HG02973 (cell line): ENCODE results near the gene ASGR1.
A peak's percentile ranks its signal among the peaks of the same experiment; 100 is the strongest.

Source experiments
- ATAC-seq: cut with Tn5 transposase; IDR thresholded peaks from one replicate; pipeline ENCODE4 v1.9.1; 2021; ENCODE audit warnings: moderate library complexity; ENCODE audit not compliant: unreplicated experiment

ASGR1 gene

DNA sequence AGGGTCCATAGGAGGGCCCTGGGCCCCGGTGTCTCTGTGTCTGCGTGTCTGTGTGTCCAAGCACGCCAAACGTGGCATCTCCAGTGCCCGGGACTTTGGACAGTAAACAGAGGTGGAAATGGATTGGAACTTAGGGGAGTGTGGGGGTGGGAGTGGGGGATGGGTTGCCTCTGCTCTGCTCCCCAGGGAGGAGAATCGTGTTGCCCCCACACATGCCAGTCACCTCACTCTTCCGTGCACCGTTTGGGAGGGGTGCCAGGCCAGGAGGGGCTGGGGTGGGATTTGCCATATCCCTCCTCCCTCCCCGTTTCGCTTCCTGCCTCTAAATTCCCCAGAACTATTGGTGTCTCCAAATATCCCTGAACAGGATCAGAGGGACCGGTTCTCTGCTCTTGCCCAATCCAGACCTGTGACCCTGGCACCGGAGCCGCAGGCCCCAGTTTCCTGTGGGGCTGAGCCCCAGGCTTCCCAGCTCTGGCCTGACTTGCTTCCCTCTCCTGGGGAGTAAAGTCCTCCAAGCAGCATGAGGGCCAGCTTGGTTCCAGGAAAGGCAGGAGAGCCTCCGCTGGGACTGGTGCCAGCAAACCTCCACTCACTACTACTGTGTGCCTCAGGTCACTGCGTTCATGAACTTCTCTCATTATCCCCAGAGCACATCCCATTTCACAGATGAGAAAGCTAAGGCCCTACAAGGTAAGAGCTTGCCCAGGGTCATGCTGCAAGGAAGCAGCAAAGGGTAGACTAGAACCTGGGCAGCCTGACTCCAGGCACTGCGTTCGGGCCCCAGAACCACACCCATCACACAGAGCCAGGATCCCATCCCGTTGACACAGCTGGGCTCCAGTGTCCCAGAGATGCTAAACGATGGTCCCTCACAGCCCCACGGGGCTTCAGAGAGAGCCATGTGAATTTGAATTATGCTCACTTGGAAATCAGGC lies at the start of gene ASGR1:
Gene ASGR1, minus strand, starts transcription at position 54 of the 938 bp plus-strand sequence. CDS start 807 bp downstream, outside the sequence.
- ATAC-seq, result no peak

DNA sequence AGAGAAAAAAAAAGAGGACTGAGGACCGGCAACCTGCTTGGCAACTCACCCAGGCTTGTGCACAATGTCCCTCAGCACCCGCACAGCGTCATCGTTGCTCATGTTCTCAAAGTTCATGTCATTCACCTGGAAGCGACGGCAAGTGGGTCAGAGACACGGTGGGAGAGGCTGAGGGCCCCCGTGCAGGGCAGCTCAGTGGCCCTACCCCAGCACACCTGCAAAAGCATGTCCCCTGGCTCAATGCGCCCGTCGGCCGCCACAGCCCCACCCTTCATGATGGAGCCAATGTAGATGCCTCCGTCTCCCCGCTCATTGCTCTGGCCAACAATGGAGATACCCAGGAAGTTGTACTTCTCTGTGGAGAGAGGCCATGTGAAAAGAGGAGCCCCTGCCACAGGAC lies 49.8 kb upstream of the ASGR1 start:
- ATAC-seq, result no peak

DNA sequence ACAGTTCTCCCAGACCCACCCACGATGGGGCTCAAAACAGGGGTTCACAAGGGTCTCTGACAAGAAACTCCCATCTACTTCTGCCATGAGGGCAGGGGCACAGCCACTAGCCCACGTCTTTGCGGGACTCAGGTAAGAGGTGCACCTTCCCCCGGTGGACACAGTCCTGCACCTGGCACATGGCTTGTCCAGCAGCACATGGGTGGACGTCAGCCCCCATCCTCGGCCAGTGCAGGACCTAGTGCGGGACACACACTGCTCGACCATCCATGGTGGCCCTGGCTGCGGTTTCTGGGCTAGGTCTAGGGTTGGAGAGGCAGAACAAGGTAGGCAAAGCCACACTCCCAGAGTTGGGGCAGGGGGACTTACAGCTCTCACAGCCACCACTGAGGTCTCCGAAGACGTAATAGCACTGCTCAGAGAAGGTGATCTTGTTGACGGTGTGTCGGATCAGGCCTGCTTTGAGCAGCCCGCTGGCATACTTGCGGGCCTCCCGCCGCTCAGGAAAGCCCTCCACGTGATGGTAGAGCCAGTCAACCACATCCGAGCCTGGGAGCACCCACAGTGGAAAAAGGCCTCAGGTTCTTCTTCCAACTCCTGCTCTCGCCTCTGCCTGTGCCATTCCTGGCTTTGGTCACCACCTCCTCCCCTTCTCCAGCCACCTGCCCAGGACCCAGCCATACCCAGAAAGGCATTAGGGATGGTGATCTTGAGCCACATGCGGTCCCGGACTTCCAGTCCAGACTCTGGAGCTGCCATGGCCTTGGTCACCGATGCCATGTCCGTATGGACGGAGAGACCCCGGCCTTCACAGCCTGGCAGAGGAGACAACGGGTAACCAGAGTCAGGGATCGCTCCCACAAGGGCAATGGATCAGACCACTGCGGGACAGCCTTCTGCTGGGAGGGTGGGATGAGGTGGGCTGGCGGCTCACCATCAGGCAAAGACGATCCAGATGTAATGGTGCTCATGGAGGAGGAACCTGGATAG lies 47.8 kb upstream of the ASGR1 start:
- ATAC-seq, result no peak

DNA sequence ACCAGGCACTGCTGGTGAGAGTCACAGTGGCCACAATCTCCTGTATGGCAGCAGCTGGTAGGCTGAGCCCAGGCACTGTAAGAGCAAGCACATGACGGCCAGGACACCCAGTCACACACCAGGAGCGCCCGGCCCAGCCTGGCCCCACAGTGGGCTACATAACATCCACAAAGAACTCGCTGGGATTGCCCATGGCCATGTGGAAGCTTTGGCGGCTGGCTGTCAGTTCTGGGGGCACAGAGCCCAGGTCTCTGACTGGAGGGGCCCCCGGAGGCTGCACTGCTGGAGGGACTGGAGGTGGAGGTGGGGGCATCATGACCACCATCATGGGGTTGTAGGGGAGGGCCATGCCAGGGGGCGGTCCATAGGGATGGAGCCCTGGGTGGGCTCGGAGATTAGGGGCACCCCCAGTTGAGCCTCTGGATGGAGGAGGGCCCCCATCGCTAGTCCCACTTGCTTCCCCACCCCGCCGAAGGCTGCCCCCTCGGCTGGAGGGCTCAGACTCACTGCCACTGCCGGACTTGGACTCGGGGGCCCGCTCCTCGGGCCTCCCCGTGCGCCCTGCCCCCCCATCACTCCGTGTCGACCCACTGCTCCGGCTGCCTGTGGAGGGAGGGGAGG lies 46.7 kb upstream of the ASGR1 start:
- ATAC-seq, result no peak

DNA sequence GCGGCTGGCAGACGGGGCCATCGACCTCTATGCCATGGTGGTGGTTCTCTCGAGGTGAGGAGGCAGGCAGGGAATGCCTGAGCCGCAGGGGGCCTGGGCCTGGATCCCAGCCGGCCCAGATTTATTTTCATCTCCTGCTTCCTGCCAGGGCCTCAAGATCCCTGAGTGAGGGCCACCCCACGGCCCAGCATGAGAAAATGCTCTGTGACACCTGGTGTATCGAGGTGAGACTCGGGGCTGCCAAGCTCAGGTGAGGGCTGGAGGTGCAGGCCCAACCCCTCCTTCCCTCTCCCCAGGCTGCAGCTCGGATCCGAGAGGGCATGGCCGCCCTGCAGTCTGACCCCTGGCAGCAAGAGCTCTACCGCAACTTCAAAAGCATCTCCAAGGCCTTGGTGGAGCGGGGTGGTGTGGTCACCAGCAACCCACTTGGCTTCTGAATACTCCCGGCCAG lies 45.5 kb upstream of the ASGR1 start:
- ATAC-seq, result no peak

DNA sequence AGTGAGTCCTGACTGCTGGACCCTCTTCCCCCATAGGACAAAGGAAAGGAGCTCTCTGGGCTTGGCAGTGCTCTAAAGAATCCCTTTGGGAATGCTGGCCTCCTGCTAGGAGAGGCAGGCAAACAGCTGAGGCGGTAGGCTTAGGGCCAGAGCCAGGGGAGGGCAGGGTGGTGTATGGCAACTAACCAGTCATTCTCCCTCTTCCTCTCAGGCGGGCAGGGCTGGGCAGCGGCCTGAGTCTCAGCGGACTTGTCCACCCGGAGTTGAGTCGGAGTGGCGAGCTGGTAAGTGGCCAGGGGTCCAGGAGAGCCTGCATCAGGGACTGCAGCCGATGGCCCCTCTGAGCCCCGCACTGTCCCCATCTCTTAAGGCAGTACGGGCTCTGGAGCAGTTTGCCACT lies 44.9 kb upstream of the ASGR1 start:
- no peak for ATAC-seq

DNA sequence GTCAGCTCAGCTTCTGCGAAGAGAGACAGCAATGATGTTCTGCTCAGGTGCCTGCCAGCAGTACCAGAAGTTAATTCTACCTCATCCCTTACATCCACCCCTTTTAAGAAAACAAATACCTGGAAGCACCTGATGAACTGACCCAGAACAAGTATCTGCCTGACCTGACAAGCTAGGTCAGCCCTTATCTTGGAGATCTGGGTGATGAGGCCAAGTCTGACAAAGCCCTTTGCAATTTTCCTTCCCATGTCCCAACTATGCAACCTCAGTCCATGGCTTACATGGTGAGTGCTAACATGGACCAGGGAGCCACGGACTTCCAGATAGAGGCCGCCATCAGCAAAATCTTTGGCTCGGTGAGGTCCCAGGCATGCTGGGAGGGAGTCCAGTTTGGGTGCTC lies 44.2 kb upstream of the ASGR1 start:
- ATAC-seq, result no peak

GRCh38 chr17:7222972-7223292 lies 43.8 kb upstream of the ASGR1 start:
- ATAC-seq, result no peak

DNA sequence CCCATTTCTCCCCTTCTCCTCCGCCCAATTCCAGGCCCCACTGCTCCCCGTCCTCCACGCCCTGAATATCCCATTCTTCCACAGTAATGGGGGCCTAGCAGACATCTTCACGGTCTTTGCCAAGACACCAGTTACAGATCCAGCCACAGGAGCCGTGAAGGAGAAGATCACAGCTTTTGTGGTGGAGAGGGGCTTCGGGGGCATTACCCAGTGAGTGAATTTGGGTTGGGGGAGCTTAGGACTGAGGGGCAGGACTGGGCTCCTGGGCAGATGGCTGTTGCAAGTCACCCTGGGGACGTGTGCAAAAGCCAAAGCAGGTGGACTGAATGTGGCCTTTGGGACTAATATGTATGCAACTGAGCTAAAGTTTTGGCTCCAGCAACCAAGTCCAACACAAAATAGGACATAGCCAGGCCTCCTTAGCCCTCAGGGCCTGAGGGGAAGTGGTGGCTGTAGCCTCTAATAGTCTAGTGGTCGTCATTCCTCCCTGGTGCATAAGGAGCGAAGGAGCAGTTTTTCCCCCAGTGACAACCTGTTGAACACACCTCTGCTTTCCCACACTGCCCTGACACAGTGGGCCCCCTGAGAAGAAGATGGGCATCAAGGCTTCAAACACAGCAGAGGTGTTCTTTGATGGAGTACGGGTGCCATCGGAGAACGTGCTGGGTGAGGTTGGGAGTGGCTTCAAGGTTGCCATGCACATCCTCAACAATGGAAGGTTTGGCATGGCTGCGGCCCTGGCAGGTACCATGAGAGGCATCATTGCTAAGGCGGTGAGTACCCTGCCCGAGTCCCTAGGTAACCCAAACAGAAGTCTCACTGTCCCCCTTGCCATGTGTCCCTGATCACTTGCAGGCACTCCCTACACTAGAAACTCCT lies 43.2 kb upstream of the ASGR1 start:
- no peak for ATAC-seq

DNA sequence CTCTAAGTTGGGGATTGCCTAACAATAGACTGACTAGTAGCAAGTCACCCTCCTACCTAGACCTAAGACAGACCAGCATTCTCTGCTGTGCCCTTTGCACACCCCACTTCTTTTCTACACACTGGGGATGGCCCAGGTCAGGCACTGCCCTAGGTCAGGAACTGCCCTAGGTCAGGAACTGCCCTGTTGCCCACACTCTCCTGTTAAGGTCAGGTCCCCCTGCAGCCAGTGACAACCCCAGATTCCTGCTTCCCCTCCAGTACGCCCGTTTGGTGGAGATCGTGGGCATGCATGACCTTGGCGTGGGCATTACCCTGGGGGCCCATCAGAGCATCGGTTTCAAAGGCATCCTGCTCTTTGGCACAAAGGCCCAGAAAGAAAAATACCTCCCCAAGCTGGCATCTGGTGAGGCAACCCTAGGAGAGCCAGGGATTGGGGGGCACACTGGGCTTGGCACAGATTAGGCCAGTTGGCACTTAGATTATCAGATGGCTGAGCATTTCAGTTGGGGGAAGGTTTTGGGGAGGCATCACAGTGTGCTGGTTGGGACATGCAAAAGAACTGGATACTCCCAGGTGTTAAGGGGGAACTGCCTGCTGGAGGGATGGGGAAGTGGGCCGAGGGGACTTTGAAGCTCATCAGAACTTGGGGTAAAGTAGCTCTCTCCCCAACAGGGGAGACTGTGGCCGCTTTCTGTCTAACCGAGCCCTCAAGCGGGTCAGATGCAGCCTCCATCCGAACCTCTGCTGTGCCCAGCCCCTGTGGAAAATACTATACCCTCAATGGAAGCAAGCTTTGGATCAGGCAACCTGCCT lies 42.3 kb upstream of the ASGR1 start:
- no peak for ATAC-seq

- ATAC-seq, result no peak
These were observed 41.6 kb upstream of the ASGR1 start for GRCh38 chr17:7220593-7221277.

- ATAC-seq, result peak; percentile 55
These were observed 40.8 kb upstream of the ASGR1 start, which contains the start of the genes ACADVL and DLG4 for GRCh38 chr17:7219812-7220592. TSS of gene ACADVL (plus strand) at chr17:7219938. CDS start at chr17:7219985, 47 bp downstream. TSS of gene DLG4 (minus strand) at chr17:7219836.

GRCh38 chr17:7219229-7219811 lies 40.1 kb upstream of the ASGR1 start:
- no peak for ATAC-seq

DNA sequence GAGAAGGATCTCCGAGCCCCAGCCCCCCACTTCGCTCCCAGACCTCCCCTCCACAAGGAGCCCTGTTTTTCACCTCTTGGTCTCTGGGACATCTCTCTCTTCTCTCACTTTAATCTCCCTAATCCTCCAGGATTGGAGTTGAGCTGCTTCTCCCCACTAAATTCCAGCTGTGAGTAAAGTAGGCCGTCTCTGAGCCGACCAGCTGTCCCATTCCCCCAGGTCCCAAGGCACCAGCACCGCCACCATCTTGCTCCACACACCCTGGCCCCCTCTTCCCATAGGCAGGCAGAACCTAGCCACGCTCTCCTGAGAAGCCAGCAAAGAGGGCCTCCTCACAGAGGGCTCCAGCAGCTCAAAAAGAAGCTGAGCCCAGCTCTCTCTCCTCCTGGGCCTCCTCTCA lies 39.6 kb upstream of the ASGR1 start:
- ATAC-seq, result no peak

- ATAC-seq, result no peak
These were observed 39.0 kb upstream of the ASGR1 start for GRCh38 chr17:7218166-7218565.

DNA sequence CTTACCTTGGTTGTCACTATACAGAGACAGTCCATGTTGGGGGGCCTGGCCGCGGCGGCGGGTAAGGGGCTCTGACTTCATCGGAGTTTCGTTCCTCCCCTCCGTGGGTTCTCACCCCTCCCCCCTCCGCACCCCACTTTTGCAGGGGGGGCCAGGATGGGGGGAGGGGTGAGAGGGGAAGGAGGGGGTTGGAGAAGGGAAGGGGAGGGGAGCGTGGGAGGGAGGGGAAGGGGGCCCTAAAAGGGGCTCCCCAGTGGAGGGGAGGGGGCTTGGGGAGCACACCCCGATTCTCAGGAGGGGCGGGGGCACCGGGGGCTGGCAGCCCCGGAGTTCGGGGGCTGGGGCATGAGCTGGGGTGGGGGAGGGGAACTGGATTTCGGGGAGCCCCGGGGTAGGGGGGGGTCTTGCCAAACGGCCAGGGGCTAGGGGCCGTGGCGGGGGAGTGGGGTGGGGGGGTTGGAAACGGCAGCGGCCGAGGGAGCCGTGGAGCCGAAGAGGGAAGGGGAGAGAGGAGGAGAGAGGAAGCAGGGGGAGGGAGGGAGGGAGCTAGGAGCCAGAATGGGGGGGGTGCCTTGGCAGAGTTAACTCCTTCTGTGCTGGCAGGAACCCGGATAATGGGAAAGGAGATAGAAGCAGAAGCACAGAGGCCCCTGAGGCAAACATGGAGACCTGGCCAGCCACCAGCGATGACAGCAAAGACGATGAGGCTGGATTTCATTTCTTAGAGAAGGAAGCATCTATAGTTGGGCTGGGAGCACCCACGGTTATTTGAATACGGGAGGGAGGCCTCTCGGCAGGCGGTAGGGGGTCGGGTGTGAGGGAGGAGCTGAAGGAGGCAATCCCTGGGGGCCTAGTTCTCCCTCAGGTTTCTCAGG lies 38.2 kb upstream of the ASGR1 start:
- no peak for ATAC-seq
